ENCODE measurements around the gene PTPN23.

PTPN23 gene

GRCh38 chr3:47410801-47411646 is 30.2 kb downstream of the PTPN23 start:
- no peak overlapping the region for H3K4me3 Mint-ChIP-seq
- no peaks in the 10 kb centered on the region for H3K4me1 Mint-ChIP-seq
- H3K9me3 Mint-ChIP-seq, result no peaks in the 10 kb centered on the region
- no peak for TF ChIP-seq CTCF (IDR thresholded peaks at IDR 0.05; ENCODE audit: unreplicated experiment in 3 of 3)
- peaks cover 32% of the 10 kb centered on the region for H3K36me3 Mint-ChIP-seq (ENCODE audit: low read depth)
- H3K27ac Mint-ChIP-seq, result no peak overlapping the region
- H3K27me3 Mint-ChIP-seq (ENCODE audit: low read depth), result no peaks in the 10 kb centered on the region

- Mint-ChIP-seq H3K36me3 (ENCODE audit: low read depth) (peaks cover 37% of the 10 kb centered on the region), H3K27me3 (ENCODE audit: low read depth) (no peaks in the 10 kb centered on the region), H3K4me3 (no peak overlapping the region), H3K9me3 (no peaks in the 10 kb centered on the region), H3K27ac (no peak overlapping the region), H3K4me1 (no peaks in the 10 kb centered on the region)
- no peak for TF ChIP-seq CTCF (IDR thresholded peaks at IDR 0.05; ENCODE audit: unreplicated experiment in 3 of 3)
Observed at GRCh38 chr3:47411696-47412452, 31.1 kb downstream of the PTPN23 start.

- peaks cover 39% of the 10 kb centered on the region for H3K36me3 Mint-ChIP-seq (ENCODE audit: low read depth)
- no peaks in the 10 kb centered on the region for H3K27me3 Mint-ChIP-seq (ENCODE audit: low read depth)
- no peaks in the 10 kb centered on the region for H3K9me3 Mint-ChIP-seq
- no peak for TF ChIP-seq CTCF (IDR thresholded peaks at IDR 0.05; ENCODE audit: unreplicated experiment in 3 of 3)
- no peak overlapping the region for H3K4me3 Mint-ChIP-seq
- no peaks in the 10 kb centered on the region for H3K4me1 Mint-ChIP-seq
- no peak overlapping the region for H3K27ac Mint-ChIP-seq
Observed at GRCh38 chr3:47412453-47412756, 31.6 kb downstream of the PTPN23 start.

GRCh38 chr3:47412842-47413520 is 32.2 kb downstream of the PTPN23 start:
- H3K9me3 Mint-ChIP-seq, result no peaks in the 10 kb centered on the region
- no peak overlapping the region for H3K4me3 Mint-ChIP-seq
- TF ChIP-seq CTCF (IDR thresholded peaks at IDR 0.05; ENCODE audit: unreplicated experiment in 3 of 3), result no peak
- H3K36me3 Mint-ChIP-seq (ENCODE audit: low read depth), result peaks cover 35% of the 10 kb centered on the region
- H3K27me3 Mint-ChIP-seq (ENCODE audit: low read depth), result no peaks in the 10 kb centered on the region
- H3K4me1 Mint-ChIP-seq, result no peaks in the 10 kb centered on the region
- peak overlapping the region in 1 of 3 experiments; percentile 35 for H3K27ac Mint-ChIP-seq

GRCh38 chr3:47413751-47414150 is 32.9 kb downstream of the PTPN23 start:
- Mint-ChIP-seq H3K27ac (no peak overlapping the region), H3K36me3 (ENCODE audit: low read depth) (peaks cover 35% of the 10 kb centered on the region)

More at GRCh38 chr3:47413751-47414150, 32.9 kb downstream of the PTPN23 start:
- Mint-ChIP-seq H3K27me3 (ENCODE audit: low read depth) (no peaks in the 10 kb centered on the region), H3K9me3 (no peaks in the 10 kb centered on the region), H3K4me1 (no peaks in the 10 kb centered on the region), H3K4me3 (no peak overlapping the region)
- no peak for TF ChIP-seq CTCF (IDR thresholded peaks at IDR 0.05; ENCODE audit: unreplicated experiment in 3 of 3)
